Chondrocyte (in vitro differentiated cells): Measurements from ENCODE around the gene CALM1. TPM values are rescaled to one million over a fixed set of nuclear protein-coding genes. Genes with fewer than 3 reads are reported as not detected.

ENCODE experiments used
- DNase-seq: peaks from one replicate; pipeline ENCODE4 v3.0.0; 2021; ENCODE audit warnings: mixed read lengths, low spot score
- H3K27ac Mint-ChIP-seq: one replicate; pipeline ENCODE4 v1.8.0; 2021; ENCODE audit warnings: mild to moderate bottlenecking, moderate library complexity, mixed read lengths; ENCODE audit not compliant: unreplicated experiment
- H3K27me3 Mint-ChIP-seq: 2 replicates; pipeline ENCODE4 v1.8.0; 2021; ENCODE audit warnings: low read depth, mixed read lengths
- H3K36me3 Mint-ChIP-seq: 2 replicates; pipeline ENCODE4 v1.8.0; 2021; ENCODE audit warnings: low read depth, mixed read lengths
- H3K4me1 Mint-ChIP-seq: 2 replicates; pipeline ENCODE4 v1.8.0; 2021; ENCODE audit warnings: low read depth, mild to moderate bottlenecking, mixed read lengths
- H3K4me3 Mint-ChIP-seq: one replicate; pipeline ENCODE4 v1.8.0; 2021; ENCODE audit warnings: mild to moderate bottlenecking, moderate library complexity, mixed read lengths; ENCODE audit not compliant: unreplicated experiment
- H3K9me3 Mint-ChIP-seq: 2 replicates; pipeline ENCODE4 v1.8.0; 2021; ENCODE audit warnings: low read depth, mixed read lengths
- CTCF ChIP-seq: fragments of 200-600 bp; sonication (generic); IDR thresholded peaks from 2 replicates; pipeline ENCODE4 v1.5.0; 2021; ENCODE audit warnings: antibody characterized with exemption, mild to moderate bottlenecking, moderate library complexity
- total RNA-seq: library from RNA; stranded (reverse); gene quantifications from 3 replicates; pipeline ENCODE4 v1.2.1, GENCODE V29; 2021

Gene CALM1
- total RNA-seq, 1 donor from 2014 or later, result 273 TPM

DNA sequence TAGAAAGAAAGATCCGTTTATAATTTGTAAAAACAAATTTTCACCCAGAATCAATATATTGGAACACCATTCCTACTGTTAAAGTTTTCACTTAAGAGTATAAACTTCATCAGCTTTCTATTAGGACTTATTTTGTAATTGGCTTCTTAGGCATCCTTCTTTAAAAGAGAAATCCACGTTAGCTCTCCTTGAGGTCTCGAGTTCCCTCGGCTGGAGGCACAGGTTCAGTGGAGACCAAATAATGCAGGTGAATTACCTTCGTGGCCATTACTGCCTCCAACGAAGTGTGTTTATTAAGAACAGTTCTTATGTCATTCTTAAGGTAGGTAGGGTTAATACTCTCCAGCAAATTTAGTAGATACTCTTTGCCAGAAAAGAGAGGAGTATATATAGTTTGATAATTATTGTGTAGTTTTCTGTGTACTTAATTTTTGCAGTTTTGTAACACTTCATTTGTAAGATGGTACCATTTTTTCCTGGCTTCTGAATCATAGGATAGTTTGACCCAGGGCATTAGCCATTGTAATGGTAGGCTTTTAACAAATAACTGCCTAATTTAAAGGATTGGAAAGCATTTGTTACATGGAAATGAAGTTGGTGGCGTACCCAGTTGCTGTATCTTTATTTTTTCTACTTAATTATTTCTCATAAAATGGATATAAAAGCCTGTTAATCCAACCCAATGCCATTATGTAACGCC, 2.2 kb downstream of the CALM1 start:
- DNase-seq, result no peak
- no peaks in the 10 kb centered on the region for H3K27me3 Mint-ChIP-seq
- H3K9me3 Mint-ChIP-seq, result no peaks in the 10 kb centered on the region
- H3K4me3 Mint-ChIP-seq, result peak overlapping the region; percentile 86
- peak overlapping the region; percentile 81 for H3K27ac Mint-ChIP-seq
- no peak for TF ChIP-seq CTCF
- peaks cover 29% of the 10 kb centered on the region for H3K36me3 Mint-ChIP-seq
- peaks cover 34% of the 10 kb centered on the region for H3K4me1 Mint-ChIP-seq

GRCh38 chr14:90399541-90400444, 3.0 kb downstream of the CALM1 start:
- H3K4me1 Mint-ChIP-seq, result peaks cover 34% of the 10 kb centered on the region
- no peaks in the 10 kb centered on the region for H3K27me3 Mint-ChIP-seq
- peak overlapping the region; percentile 81 for H3K27ac Mint-ChIP-seq
- H3K9me3 Mint-ChIP-seq, result no peaks in the 10 kb centered on the region
- H3K4me3 Mint-ChIP-seq, result peak overlapping the region; percentile 86
- no peak for DNase-seq
- peak; percentile 100 for TF ChIP-seq CTCF
- H3K36me3 Mint-ChIP-seq, result peaks cover 36% of the 10 kb centered on the region

DNA sequence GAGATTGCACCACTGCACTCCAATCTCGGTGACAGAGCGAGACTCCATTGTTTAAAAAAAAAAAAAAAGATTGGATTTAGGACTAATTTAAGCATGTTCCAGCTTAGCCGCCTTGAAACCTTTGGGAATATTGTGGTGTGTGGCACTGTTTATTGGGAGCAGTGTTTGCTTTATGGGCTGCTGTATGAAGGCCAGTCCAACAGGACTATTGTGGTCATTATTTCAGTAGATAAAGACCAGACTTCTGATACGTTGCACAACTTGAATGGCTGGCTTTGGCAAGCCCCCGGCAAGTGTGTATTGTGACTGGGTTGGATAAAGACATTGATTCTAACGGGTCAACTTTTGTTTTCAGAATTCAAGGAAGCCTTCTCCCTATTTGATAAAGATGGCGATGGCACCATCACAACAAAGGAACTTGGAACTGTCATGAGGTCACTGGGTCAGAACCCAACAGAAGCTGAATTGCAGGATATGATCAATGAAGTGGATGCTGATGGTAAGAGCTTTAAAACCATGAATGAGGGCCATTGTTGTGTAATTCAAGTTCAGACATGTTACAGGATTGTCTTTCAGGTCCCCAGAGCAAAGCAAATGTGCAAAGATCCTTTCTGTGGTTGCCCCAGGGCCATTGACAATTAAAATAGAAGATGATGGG, 4.2 kb downstream of the CALM1 start:
- H3K36me3 Mint-ChIP-seq, result peaks cover 46% of the 10 kb centered on the region
- H3K27ac Mint-ChIP-seq, result no peak overlapping the region
- H3K27me3 Mint-ChIP-seq, result no peaks in the 10 kb centered on the region
- H3K4me1 Mint-ChIP-seq, result peaks cover 37% of the 10 kb centered on the region
- no peak for DNase-seq
- no peaks in the 10 kb centered on the region for H3K9me3 Mint-ChIP-seq
- no peak for TF ChIP-seq CTCF
- no peak overlapping the region for H3K4me3 Mint-ChIP-seq

- no peak for DNase-seq
- H3K4me1 Mint-ChIP-seq, result peaks cover 44% of the 10 kb centered on the region
- no peak overlapping the region for H3K27ac Mint-ChIP-seq
- TF ChIP-seq CTCF, result no peak
- peaks cover 47% of the 10 kb centered on the region for H3K36me3 Mint-ChIP-seq
- H3K4me3 Mint-ChIP-seq, result no peak overlapping the region
- H3K9me3 Mint-ChIP-seq, result no peaks in the 10 kb centered on the region
- no peaks in the 10 kb centered on the region for H3K27me3 Mint-ChIP-seq
These were observed 5.2 kb downstream of the CALM1 start for GRCh38 chr14:90402016-90402415.

GRCh38 chr14:90403065-90403464, 6.2 kb downstream of the CALM1 start:
- no peak overlapping the region for H3K27ac Mint-ChIP-seq
- peaks cover 54% of the 10 kb centered on the region for H3K4me1 Mint-ChIP-seq
- H3K36me3 Mint-ChIP-seq, result peaks cover 47% of the 10 kb centered on the region
- TF ChIP-seq CTCF, result no peak
- no peaks in the 10 kb centered on the region for H3K27me3 Mint-ChIP-seq
- no peak for DNase-seq
- no peak overlapping the region for H3K4me3 Mint-ChIP-seq
- no peaks in the 10 kb centered on the region for H3K9me3 Mint-ChIP-seq
